Fibroblast of the aortic adventitia (primary cell): ENCODE measurements around the gene POU2F1. TPM values are rescaled to one million over a fixed set of nuclear protein-coding genes. Genes with fewer than 3 reads are reported as not detected.

ENCODE experiments used
- DNase-seq: peaks from one replicate; pipeline ENCODE4 v3.0.0-alpha.2; 2010; ENCODE audit warnings: low read depth
- H3K4me3 ChIP-seq: 2 replicates; pipeline ENCODE4 v1.5.1; 2011; ENCODE audit warnings: low read depth, mild to moderate bottlenecking, control low read depth, low read length, moderate library complexity
- total RNA-seq: library from RNA; depleted of rRNA; stranded (reverse); fragments of >200 nt; gene quantifications from 2 replicates; pipeline ENCODE4 v1.2.3, GENCODE V29; 2012; ENCODE audit warnings: low replicate concordance
- TF ChIP-seq, protein P1 (sequence below): IDR thresholded peaks from 2 replicates; pipeline ENCODE4 v1.5.1; 2011; ENCODE audit warnings: mild to moderate bottlenecking, low read length, control low read depth, inconsistent platforms; ENCODE audit not compliant: insufficient read depth

The POU2F1 gene
- total RNA-seq: 7.4 and 10.7 TPM in 2 replicates

DNA sequence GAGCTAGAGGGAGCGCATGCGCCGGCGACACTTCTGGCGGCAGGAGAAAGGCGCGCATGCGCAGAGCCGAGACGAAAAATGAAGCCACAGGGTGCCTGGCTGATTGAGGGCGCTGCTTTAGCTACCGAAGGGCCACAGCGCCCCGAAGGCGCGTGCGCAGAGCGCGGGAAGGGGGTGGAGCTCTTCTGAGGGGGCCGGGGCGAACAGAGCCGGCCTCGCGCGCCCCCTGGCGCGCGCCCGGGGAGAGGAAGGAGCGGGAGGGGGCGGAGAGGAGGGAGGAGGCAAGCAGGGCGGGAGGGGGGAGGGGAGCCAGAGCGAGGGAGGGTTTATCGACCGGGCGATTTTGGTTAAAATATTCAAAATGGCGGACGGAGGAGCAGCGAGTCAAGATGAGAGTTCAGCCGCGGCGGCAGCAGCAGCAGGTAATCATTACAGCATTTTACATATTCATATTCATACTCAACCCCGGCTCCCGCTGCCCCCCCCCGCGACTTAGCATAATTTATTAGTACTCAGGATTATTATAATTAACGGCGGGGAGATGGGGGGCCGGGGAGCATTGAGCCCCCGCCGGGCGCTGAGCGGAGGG is at the start of gene POU2F1:
TSS of gene POU2F1 (plus strand) at position 350 of the 589 bp plus-strand sequence. CDS start at position 362, 12 bp downstream.
- peak; percentile 98 for DNase-seq
- TF ChIP-seq, protein P1, sequence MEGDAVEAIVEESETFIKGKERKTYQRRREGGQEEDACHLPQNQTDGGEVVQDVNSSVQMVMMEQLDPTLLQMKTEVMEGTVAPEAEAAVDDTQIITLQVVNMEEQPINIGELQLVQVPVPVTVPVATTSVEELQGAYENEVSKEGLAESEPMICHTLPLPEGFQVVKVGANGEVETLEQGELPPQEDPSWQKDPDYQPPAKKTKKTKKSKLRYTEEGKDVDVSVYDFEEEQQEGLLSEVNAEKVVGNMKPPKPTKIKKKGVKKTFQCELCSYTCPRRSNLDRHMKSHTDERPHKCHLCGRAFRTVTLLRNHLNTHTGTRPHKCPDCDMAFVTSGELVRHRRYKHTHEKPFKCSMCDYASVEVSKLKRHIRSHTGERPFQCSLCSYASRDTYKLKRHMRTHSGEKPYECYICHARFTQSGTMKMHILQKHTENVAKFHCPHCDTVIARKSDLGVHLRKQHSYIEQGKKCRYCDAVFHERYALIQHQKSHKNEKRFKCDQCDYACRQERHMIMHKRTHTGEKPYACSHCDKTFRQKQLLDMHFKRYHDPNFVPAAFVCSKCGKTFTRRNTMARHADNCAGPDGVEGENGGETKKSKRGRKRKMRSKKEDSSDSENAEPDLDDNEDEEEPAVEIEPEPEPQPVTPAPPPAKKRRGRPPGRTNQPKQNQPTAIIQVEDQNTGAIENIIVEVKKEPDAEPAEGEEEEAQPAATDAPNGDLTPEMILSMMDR: peak; percentile 69
- H3K4me3 ChIP-seq: peak within 1 kb of the TSS; percentile 99

DNA sequence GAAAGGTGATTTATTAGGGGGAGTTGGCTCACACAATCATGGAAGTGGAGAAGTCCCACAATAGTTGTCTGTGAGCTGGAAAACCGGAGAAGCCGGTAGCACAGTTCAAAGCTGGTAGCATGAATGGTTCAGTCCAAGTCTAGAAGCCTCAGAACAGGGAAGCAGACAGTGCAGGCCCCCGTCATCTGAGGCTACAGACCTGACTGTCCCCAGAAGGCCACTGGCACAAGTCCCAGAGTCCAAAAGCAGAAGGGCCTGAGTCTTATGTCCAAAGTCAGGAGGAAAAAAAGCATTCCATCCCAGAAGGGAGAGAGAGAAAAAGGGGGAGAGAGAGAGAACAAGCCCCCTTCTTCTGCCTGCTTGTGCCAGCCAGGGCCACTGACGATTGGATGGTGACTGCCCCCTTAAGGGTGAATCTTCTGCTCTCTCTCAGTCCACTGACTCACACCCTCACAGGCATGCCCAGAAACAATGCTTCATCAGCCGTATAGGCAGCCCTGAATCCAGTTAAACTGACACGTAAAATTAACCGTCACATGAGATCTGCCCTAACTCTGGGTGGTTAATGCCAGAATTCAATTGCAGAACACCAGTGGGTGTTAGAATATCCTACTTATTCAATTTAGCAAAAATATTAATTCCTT is 49.3 kb upstream of the POU2F1 start:
- TF ChIP-seq, protein P1: no peak
- DNase-seq: no peak
- no peak overlapping the region for H3K4me3 ChIP-seq

DNA sequence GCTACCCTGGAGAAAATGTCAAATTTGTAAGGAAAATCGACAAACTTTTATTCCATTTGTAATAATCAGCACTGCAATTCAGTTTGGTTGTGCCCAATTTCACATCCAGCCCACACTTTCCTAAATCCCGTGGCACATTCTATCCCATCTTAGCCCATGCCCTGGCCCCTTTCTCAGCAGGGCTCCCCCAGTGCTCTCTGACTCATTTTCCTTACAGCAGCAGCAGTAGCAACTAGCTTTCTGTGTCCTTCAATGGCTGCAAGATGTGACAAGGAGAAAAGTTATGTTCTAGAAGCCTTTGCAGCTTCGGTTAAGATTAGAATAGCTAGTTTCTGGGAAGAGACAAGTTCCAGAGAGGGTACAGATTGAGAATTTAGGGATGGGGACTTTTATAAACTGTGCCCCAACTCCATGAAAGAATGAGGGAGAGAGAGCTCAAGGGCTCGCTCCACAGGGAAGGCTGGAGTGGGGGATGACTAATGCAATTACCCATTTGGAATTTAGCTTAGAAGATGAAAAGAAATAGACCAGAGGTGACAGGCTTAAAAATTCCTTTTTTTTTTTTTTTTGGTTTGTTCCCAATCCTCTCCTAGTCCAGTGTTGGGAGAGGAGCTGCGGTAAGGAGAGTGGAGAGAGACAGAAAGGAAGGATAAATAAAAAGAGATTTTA is 47.0 kb upstream of the POU2F1 start:
- TF ChIP-seq, protein P1: no peak
- no peak for DNase-seq

DNA sequence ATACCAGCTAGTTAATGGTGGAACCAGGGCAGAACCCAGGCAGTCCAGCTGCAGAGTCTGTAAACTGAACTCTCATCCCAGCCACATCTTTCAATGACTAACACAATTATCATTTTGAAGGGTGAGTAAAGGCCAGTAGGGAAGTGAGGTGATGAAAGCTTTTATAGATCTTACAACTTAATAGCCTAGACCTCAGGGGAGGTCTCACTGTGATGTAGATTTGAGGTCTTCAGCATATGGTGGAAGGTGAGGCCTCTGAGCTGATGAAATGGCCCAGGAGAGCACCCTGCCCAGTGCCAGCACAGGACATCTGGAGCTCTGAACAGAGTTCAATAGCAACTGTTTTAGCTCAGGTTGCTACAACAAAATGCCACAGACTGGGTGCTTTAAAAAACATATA is 44.8 kb upstream of the POU2F1 start:
- no peak for DNase-seq
- TF ChIP-seq, protein P1: no peak
- no peak overlapping the region for H3K4me3 ChIP-seq

More for the DNA sequence above, 47.0 kb upstream of the POU2F1 start:
- H3K4me3 ChIP-seq: no peak overlapping the region

DNA sequence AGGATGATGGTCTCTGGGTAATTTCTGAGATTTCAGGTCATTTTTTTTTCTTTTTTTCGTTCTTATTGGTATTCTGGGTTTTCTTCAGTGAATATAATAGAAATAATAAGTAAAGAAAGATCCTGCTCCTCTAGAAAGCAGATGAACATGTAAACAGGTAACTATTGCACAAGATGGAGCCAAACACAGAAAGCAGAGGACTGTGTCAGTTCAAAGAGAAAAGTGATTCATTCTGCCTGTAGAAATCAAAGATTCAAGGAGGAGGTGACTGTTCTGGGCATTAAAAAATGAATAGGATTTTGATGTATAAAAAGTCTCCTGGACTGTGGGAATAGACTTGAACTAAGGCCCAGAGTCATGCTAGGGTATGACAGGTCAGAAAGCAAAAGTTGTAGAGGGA is 41.9 kb upstream of the POU2F1 start:
- DNase-seq: no peak
- TF ChIP-seq, protein P1: no peak
- H3K4me3 ChIP-seq: no peak overlapping the region

DNA sequence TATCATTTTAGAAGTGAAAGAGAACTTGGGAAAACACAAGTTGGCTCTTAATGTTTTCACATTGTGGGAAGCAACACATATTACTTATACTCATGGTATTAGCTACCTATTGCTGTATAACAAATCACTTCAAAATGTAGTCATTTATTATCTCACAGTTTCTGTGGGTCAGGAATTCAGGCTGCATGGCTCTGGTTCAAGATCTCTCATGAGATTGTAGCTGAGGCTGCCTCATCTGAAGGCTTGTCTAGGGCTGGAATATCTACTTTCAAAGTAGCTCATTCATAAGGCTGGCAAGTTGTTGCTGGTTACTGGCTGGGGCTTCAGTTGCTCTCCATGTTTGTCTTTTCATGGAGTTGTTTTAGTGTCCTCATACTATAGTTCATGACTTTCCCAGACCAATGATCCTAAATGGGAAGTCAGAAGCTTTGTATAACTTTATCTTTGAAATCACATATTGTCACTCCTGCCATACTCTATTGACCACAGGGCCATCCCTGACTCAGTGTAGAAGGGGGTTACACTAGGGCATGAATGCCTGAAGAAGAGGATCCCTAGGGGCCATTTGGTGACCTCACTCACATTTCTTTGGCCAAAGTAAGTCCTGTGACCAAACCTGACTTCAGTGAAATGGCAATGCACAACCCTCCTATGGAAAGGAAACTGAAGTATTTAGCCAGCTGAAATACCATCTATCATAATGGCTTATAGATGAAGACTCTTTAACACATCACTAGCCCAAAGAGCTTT is 37.9 kb upstream of the POU2F1 start:
- H3K4me3 ChIP-seq: no peak overlapping the region
- TF ChIP-seq, protein P1: no peak
- DNase-seq: no peak
